Type B pancreatic cell (in vitro differentiated cells): Measurements from ENCODE around the gene IPO9. TPM values are rescaled to one million over a fixed set of nuclear protein-coding genes. Genes with fewer than 3 reads are reported as not detected.

Experiments used
- DNase-seq: peaks from one replicate; pipeline ENCODE4 v3.0.0; 2021; ENCODE audit warnings: mixed read lengths; ENCODE audit not compliant: unreplicated experiment; ENCODE audit errors: extremely low spot score
- H3K27ac Mint-ChIP-seq: 2 replicates; pipeline ENCODE4 v1.8.0; 2021; ENCODE audit warnings: mild to moderate bottlenecking, mixed read lengths
- H3K27me3 Mint-ChIP-seq: 2 replicates; pipeline ENCODE4 v1.8.0; 2021; ENCODE audit warnings: mixed read lengths
- H3K36me3 Mint-ChIP-seq: 2 replicates; pipeline ENCODE4 v1.8.0; 2021; ENCODE audit warnings: mixed read lengths
- H3K4me1 Mint-ChIP-seq: one replicate; pipeline ENCODE4 v1.8.0; 2021; ENCODE audit warnings: mixed read lengths; ENCODE audit not compliant: unreplicated experiment
- H3K4me3 Mint-ChIP-seq: 2 replicates; pipeline ENCODE4 v1.8.0; 2021; ENCODE audit warnings: mild to moderate bottlenecking, mixed read lengths
- H3K9me3 Mint-ChIP-seq: 2 replicates; pipeline ENCODE4 v1.8.0; 2021; ENCODE audit warnings: mixed read lengths
- CTCF ChIP-seq: fragments of 200-600 bp; sonication (generic); conservative IDR thresholded peaks from 2 replicates; pipeline ENCODE4 v1.5.0; 2021; ENCODE audit warnings: antibody characterized with exemption, mild to moderate bottlenecking
- total RNA-seq: library from RNA; stranded (reverse); gene quantifications from 2 replicates; pipeline ENCODE4 v1.2.1, GENCODE V29; 2021; ENCODE audit warnings: low replicate concordance

The IPO9 gene
- total RNA-seq, 1 donor from 2014 or later, result 92.4 TPM

GRCh38 chr1:201881617-201882016 lies 52.7 kb downstream of the IPO9 start:
- Mint-ChIP-seq H3K36me3 (peaks cover 3% of the 10 kb centered on the region), H3K4me1 (peaks cover 10% of the 10 kb centered on the region), H3K27ac (no peak overlapping the region), H3K9me3 (no peaks in the 10 kb centered on the region), H3K27me3 (peaks cover 6% of the 10 kb centered on the region), H3K4me3 (no peak overlapping the region)
- TF ChIP-seq CTCF, result no peak
- no peak for DNase-seq

GRCh38 chr1:201882665-201883132 lies 53.7 kb downstream of the IPO9 start:
- Mint-ChIP-seq H3K4me3 (no peak overlapping the region), H3K27me3 (peaks cover 14% of the 10 kb centered on the region), H3K27ac (peak overlapping the region; percentile 22), H3K4me1 (peaks cover 10% of the 10 kb centered on the region), H3K9me3 (no peaks in the 10 kb centered on the region), H3K36me3 (peaks cover 3% of the 10 kb centered on the region)
- DNase-seq, result no peak
- TF ChIP-seq CTCF, result peak; percentile 10

GRCh38 chr1:201883266-201883665 lies 54.3 kb downstream of the IPO9 start:
- Mint-ChIP-seq H3K9me3 (no peaks in the 10 kb centered on the region), H3K27ac (peak overlapping the region; percentile 22), H3K36me3 (no peaks in the 10 kb centered on the region), H3K27me3 (peaks cover 20% of the 10 kb centered on the region), H3K4me1 (peaks cover 6% of the 10 kb centered on the region), H3K4me3 (no peak overlapping the region)
- DNase-seq, result no peak
- no peak for TF ChIP-seq CTCF

- no peak overlapping the region for H3K27ac Mint-ChIP-seq
- no peak for DNase-seq
Observed at GRCh38 chr1:201883786-201884185, 54.8 kb downstream of the IPO9 start.

GRCh38 chr1:201884425-201884824 lies 55.5 kb downstream of the IPO9 start:
- Mint-ChIP-seq H3K27ac (no peak overlapping the region), H3K4me3 (no peak overlapping the region), H3K4me1 (peaks cover 6% of the 10 kb centered on the region), H3K27me3 (peaks cover 23% of the 10 kb centered on the region), H3K9me3 (no peaks in the 10 kb centered on the region), H3K36me3 (no peaks in the 10 kb centered on the region)
- DNase-seq, result no peak
- TF ChIP-seq CTCF, result no peak

More at GRCh38 chr1:201883786-201884185, 54.8 kb downstream of the IPO9 start:
- no peak for TF ChIP-seq CTCF
- no peaks in the 10 kb centered on the region for H3K9me3 Mint-ChIP-seq
- peaks cover 22% of the 10 kb centered on the region for H3K27me3 Mint-ChIP-seq
- H3K36me3 Mint-ChIP-seq, result no peaks in the 10 kb centered on the region
- H3K4me1 Mint-ChIP-seq, result peaks cover 6% of the 10 kb centered on the region
- H3K4me3 Mint-ChIP-seq, result no peak overlapping the region

GRCh38 chr1:201885531-201886075 lies 56.6 kb downstream of the IPO9 start:
- TF ChIP-seq CTCF, result no peak
- no peaks in the 10 kb centered on the region for H3K36me3 Mint-ChIP-seq
- H3K9me3 Mint-ChIP-seq, result no peaks in the 10 kb centered on the region
- DNase-seq, result no peak
- peak overlapping the region; percentile 51 for H3K27ac Mint-ChIP-seq
- H3K4me1 Mint-ChIP-seq, result peaks cover 6% of the 10 kb centered on the region
- H3K27me3 Mint-ChIP-seq, result peaks cover 31% of the 10 kb centered on the region
- H3K4me3 Mint-ChIP-seq, result no peak overlapping the region
